ENCODE measurements around the gene ADCY3. TPM values are rescaled to one million over a fixed set of nuclear protein-coding genes. Genes with fewer than 3 reads are reported as not detected.

ADCY3 gene
- total RNA-seq, 1 experiment from 2014 or later: 73.9 TPM

- H3K4me1 ChIP-seq: peaks cover 4% of the 10 kb centered on the region; the same call in 1 of the 2 replicates
- H3K4me3 ChIP-seq: no peak overlapping the region
- DNase-seq: no peak
- no peak overlapping the region for H3K27ac ChIP-seq
- peaks cover 77% of the 10 kb centered on the region for H3K36me3 ChIP-seq
- H3K27me3 ChIP-seq: no peaks in the 10 kb centered on the region
- H3K9me3 ChIP-seq (replicated peaks): no peaks in the 10 kb centered on the region
These were observed 16.6 kb downstream of the ADCY3 start for GRCh38 chr2:24903161-24904103.

- no peak for DNase-seq
- H3K9me3 ChIP-seq (replicated peaks): peaks cover 20% of the 10 kb centered on the region
- no peak overlapping the region for H3K27ac ChIP-seq
- no peaks in the 10 kb centered on the region for H3K4me1 ChIP-seq
- H3K4me3 ChIP-seq: no peak overlapping the region
- H3K27me3 ChIP-seq: no peaks in the 10 kb centered on the region
- peaks cover 84% of the 10 kb centered on the region for H3K36me3 ChIP-seq
These were observed 20.6 kb downstream of the ADCY3 start for GRCh38 chr2:24899361-24899910.

- Histone ChIP-seq H3K27me3 (no peaks in the 10 kb centered on the region), H3K9me3 (replicated peaks) (peaks cover 22% of the 10 kb centered on the region), H3K4me3 (no peak overlapping the region), H3K4me1 (no peaks in the 10 kb centered on the region), H3K36me3 (peaks cover 75% of the 10 kb centered on the region), H3K27ac (no peak overlapping the region)
- DNase-seq: no peak
These were observed 21.6 kb downstream of the ADCY3 start for GRCh38 chr2:24898122-24899109.

- Histone ChIP-seq H3K27me3 (no peaks in the 10 kb centered on the region), H3K9me3 (replicated peaks) (peaks cover 30% of the 10 kb centered on the region), H3K4me1 (no peaks in the 10 kb centered on the region), H3K36me3 (peaks cover 60% of the 10 kb centered on the region), H3K27ac (no peak overlapping the region), H3K4me3 (no peak overlapping the region)
- DNase-seq: no peak
These were observed 25.3 kb downstream of the ADCY3 start for GRCh38 chr2:24894750-24895149.

GRCh38 chr2:24893934-24894333, 26.1 kb downstream of the ADCY3 start:
- DNase-seq: no peak
- Histone ChIP-seq H3K36me3 (peaks cover 57% of the 10 kb centered on the region), H3K27me3 (no peaks in the 10 kb centered on the region), H3K9me3 (replicated peaks) (peaks cover 30% of the 10 kb centered on the region), H3K4me3 (no peak overlapping the region), H3K27ac (no peak overlapping the region), H3K4me1 (no peaks in the 10 kb centered on the region)

- H3K27me3 ChIP-seq: no peaks in the 10 kb centered on the region
- peaks cover 58% of the 10 kb centered on the region for H3K36me3 ChIP-seq
- no peak overlapping the region for H3K4me3 ChIP-seq
- peaks cover 30% of the 10 kb centered on the region for H3K9me3 ChIP-seq (replicated peaks)
- no peaks in the 10 kb centered on the region for H3K4me1 ChIP-seq
- DNase-seq: no peak
- no peak overlapping the region for H3K27ac ChIP-seq
These were observed 27.1 kb downstream of the ADCY3 start for GRCh38 chr2:24892928-24893327.

GRCh38 chr2:24891201-24891600, 28.8 kb downstream of the ADCY3 start:
- no peak for DNase-seq
- Histone ChIP-seq H3K4me3 (no peak overlapping the region), H3K9me3 (replicated peaks) (peaks cover 23% of the 10 kb centered on the region), H3K4me1 (no peaks in the 10 kb centered on the region; the same call in 1 of the 2 replicates), H3K27me3 (no peaks in the 10 kb centered on the region), H3K36me3 (peaks cover 44% of the 10 kb centered on the region), H3K27ac (no peak overlapping the region)

GRCh38 chr2:24889221-24889620, 30.8 kb downstream of the ADCY3 start:
- no peak overlapping the region for H3K4me3 ChIP-seq
- peaks cover 8% of the 10 kb centered on the region for H3K4me1 ChIP-seq
- DNase-seq: no peak
- H3K27ac ChIP-seq: no peak overlapping the region
- H3K27me3 ChIP-seq: no peaks in the 10 kb centered on the region
- H3K36me3 ChIP-seq: peaks cover 32% of the 10 kb centered on the region
- peaks cover 8% of the 10 kb centered on the region; the same call in 1 of the 2 replicates for H3K9me3 ChIP-seq (replicated peaks)

GRCh38 chr2:24888177-24888576, 31.9 kb downstream of the ADCY3 start:
- Histone ChIP-seq H3K4me1 (peaks cover 8% of the 10 kb centered on the region), H3K27ac (no peak overlapping the region), H3K9me3 (replicated peaks) (peaks cover 8% of the 10 kb centered on the region; the same call in 1 of the 2 replicates), H3K4me3 (no peak overlapping the region), H3K27me3 (no peaks in the 10 kb centered on the region), H3K36me3 (peaks cover 34% of the 10 kb centered on the region)
- DNase-seq: no peak

- DNase-seq: no peak
- no peaks in the 10 kb centered on the region for H3K27me3 ChIP-seq
- peaks cover 35% of the 10 kb centered on the region for H3K36me3 ChIP-seq
- H3K9me3 ChIP-seq (replicated peaks): peaks cover 6% of the 10 kb centered on the region; the same call in 1 of the 2 replicates
- H3K4me3 ChIP-seq: no peak overlapping the region
- peaks cover 8% of the 10 kb centered on the region for H3K4me1 ChIP-seq
- no peak overlapping the region for H3K27ac ChIP-seq
These were observed 32.6 kb downstream of the ADCY3 start for GRCh38 chr2:24887307-24887874.

- Histone ChIP-seq H3K9me3 (replicated peaks) (peaks cover 4% of the 10 kb centered on the region; the same call in 1 of the 2 replicates), H3K27ac (no peak overlapping the region)
These were observed 33.2 kb downstream of the ADCY3 start for GRCh38 chr2:24886691-24887304.

GRCh38 chr2:24886126-24886501, 33.9 kb downstream of the ADCY3 start:
- DNase-seq: no peak
- no peak overlapping the region for H3K27ac ChIP-seq
- peaks cover 8% of the 10 kb centered on the region for H3K4me1 ChIP-seq
- H3K36me3 ChIP-seq: peaks cover 40% of the 10 kb centered on the region
- no peak overlapping the region for H3K4me3 ChIP-seq
- H3K27me3 ChIP-seq: no peaks in the 10 kb centered on the region
- no peaks in the 10 kb centered on the region for H3K9me3 ChIP-seq (replicated peaks)

More at GRCh38 chr2:24886691-24887304, 33.2 kb downstream of the ADCY3 start:
- DNase-seq: no peak
- Histone ChIP-seq H3K27me3 (no peaks in the 10 kb centered on the region), H3K36me3 (peaks cover 38% of the 10 kb centered on the region), H3K4me3 (no peak overlapping the region), H3K4me1 (peaks cover 8% of the 10 kb centered on the region)

GRCh38 chr2:24885221-24886125, 34.6 kb downstream of the ADCY3 start:
- Histone ChIP-seq H3K9me3 (replicated peaks) (no peaks in the 10 kb centered on the region), H3K27me3 (no peaks in the 10 kb centered on the region), H3K27ac (no peak overlapping the region), H3K4me1 (peaks cover 8% of the 10 kb centered on the region), H3K4me3 (no peak overlapping the region), H3K36me3 (peaks cover 42% of the 10 kb centered on the region)
- DNase-seq: peak; percentile 72 to 77
